ENCODE measurements around the gene PDIA5.

DNA sequence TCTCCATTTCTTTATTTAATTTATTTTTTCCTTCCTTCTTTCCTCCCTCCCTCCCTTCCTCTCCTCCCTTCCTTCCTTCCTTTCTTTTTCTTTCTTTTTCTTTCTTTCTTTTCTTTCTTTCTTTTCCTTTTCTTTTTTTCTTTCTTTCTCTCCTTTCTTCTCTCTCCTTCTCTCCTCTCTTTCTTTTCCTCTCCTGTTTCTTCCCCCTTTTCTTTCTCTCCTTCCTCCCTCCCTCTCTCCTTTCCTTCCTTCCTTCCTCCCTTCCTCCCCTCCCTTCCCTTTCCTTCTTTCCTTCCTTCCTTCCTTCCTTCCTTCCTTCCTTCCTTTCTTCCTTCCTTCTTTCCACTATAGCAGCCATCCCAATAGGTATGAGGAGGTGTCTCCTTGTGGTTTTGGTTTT, 6.8 kb upstream of the PDIA5 start:
- TF ChIP-seq FOXP1 (CRISPR knock-in tag; IDR thresholded peaks at IDR 0.05; ENCODE audit: borderline replicate concordance) (no peak), SP1 (CRISPR knock-in tag; conservative IDR thresholded peaks at IDR 0.05) (no peak), ESRRA (CRISPR knock-in tag; IDR thresholded peaks at IDR 0.05; ENCODE audit: borderline replicate concordance) (no peak)
- TF ChIP-seq, protein P1, sequence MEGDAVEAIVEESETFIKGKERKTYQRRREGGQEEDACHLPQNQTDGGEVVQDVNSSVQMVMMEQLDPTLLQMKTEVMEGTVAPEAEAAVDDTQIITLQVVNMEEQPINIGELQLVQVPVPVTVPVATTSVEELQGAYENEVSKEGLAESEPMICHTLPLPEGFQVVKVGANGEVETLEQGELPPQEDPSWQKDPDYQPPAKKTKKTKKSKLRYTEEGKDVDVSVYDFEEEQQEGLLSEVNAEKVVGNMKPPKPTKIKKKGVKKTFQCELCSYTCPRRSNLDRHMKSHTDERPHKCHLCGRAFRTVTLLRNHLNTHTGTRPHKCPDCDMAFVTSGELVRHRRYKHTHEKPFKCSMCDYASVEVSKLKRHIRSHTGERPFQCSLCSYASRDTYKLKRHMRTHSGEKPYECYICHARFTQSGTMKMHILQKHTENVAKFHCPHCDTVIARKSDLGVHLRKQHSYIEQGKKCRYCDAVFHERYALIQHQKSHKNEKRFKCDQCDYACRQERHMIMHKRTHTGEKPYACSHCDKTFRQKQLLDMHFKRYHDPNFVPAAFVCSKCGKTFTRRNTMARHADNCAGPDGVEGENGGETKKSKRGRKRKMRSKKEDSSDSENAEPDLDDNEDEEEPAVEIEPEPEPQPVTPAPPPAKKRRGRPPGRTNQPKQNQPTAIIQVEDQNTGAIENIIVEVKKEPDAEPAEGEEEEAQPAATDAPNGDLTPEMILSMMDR (IDR thresholded peaks at IDR 0.05), result no peak

Data from WTC11 (cell line).